Limb (tissue), 2 donors: ENCODE data around the gene PLA2G2A.

Experiments
- DNase-seq, 2 donors: peaks; one replicate each; pipeline ENCODE4 v3.0.0-alpha.2; 2016; ENCODE audit errors: extremely low spot score in 2 of 2

The PLA2G2A gene

GRCh38 chr1:19974822-19975416, 4.5 kb downstream of the PLA2G2A start:
- peak in 1 of 2 donors; percentile 42 for DNase-seq

- no peak for DNase-seq
These were observed 5.8 kb downstream of the PLA2G2A start for GRCh38 chr1:19973616-19974015.

- no peak for DNase-seq
These were observed 7.8 kb downstream of the PLA2G2A start for GRCh38 chr1:19971664-19972063.

- no peak for DNase-seq
These were observed 9.3 kb downstream of the PLA2G2A start for GRCh38 chr1:19969898-19970660.

- no peak for DNase-seq
These were observed 11.6 kb downstream of the PLA2G2A start for GRCh38 chr1:19967808-19968207.

- DNase-seq: no peak
These were observed 14.9 kb downstream of the PLA2G2A start for GRCh38 chr1:19964542-19964941.

- no peak for DNase-seq
These were observed 15.8 kb downstream of the PLA2G2A start for GRCh38 chr1:19963636-19964035.

GRCh38 chr1:19960591-19960990, 18.8 kb downstream of the PLA2G2A start:
- DNase-seq: no peak

- DNase-seq: no peak
These were observed 21.6 kb downstream of the PLA2G2A start for GRCh38 chr1:19957779-19958178.

- no peak for DNase-seq
These were observed 23.8 kb downstream of the PLA2G2A start for GRCh38 chr1:19955534-19956170.

GRCh38 chr1:19954059-19954458, 25.4 kb downstream of the PLA2G2A start:
- DNase-seq: no peak

GRCh38 chr1:19949016-19949415, 30.4 kb downstream of the PLA2G2A start:
- DNase-seq: no peak

- DNase-seq: no peak
These were observed 32.4 kb downstream of the PLA2G2A start for GRCh38 chr1:19946971-19947370.

GRCh38 chr1:19946331-19946751, 33.1 kb downstream of the PLA2G2A start:
- no peak for DNase-seq

GRCh38 chr1:19945914-19946313, 33.5 kb downstream of the PLA2G2A start:
- DNase-seq: no peak

GRCh38 chr1:19942657-19943056, 36.8 kb downstream of the PLA2G2A start:
- DNase-seq: no peak

- no peak for DNase-seq
These were observed 37.3 kb downstream of the PLA2G2A start for GRCh38 chr1:19942088-19942487.

- no peak for DNase-seq
These were observed 38.2 kb downstream of the PLA2G2A start for GRCh38 chr1:19941206-19941568.

- no peak for DNase-seq
These were observed 38.8 kb downstream of the PLA2G2A start for GRCh38 chr1:19940486-19941205.

- DNase-seq: no peak
These were observed 40.9 kb downstream of the PLA2G2A start for GRCh38 chr1:19938472-19938871.

- DNase-seq: no peak
These were observed 43.2 kb downstream of the PLA2G2A start for GRCh38 chr1:19936061-19936750.

GRCh38 chr1:19934336-19934735, 45.1 kb downstream of the PLA2G2A start:
- no peak for DNase-seq
